Measurements from ENCODE around the gene NEGR1. TPM values are rescaled to one million over a fixed set of nuclear protein-coding genes. Genes with fewer than 3 reads are reported as not detected.

The NEGR1 gene
- total and polyA plus RNA-seq, 10 donors = 0.07 to 1.3 (median 0.54) TPM

- H3K9me3 ChIP-seq = no peaks in the 10 kb centered on the region
- intact Hi-C loops (cut with DNase I; ENCODE audit: low total_unique reads) = no loop called here
- H3K4me3 ChIP-seq = no peak overlapping the region
- H3K27ac ChIP-seq = no peak overlapping the region
- DNase-seq = no peak
- TF ChIP-seq POLR2AphosphoS5 (IDR thresholded peaks at IDR 0.05) (no peak), CTCF (IDR thresholded peaks at IDR 0.05 in 8 of 11, conservative IDR thresholded peaks at IDR 0.05 in 3 of 11) (no peak), POLR2A (IDR thresholded peaks at IDR 0.05) (no peak)
- no peaks in the 10 kb centered on the region for H3K27me3 ChIP-seq (replicated peaks in 1 of 7)
- H3K4me1 ChIP-seq = no peaks in the 10 kb centered on the region
- no peaks in the 10 kb centered on the region for H3K36me3 ChIP-seq
Observed at GRCh38 chr1:71666609-71667008, 615.7 kb downstream of the NEGR1 start.

- Histone ChIP-seq H3K27ac (no peak overlapping the region), H3K9me3 (no peaks in the 10 kb centered on the region), H3K4me1 (no peaks in the 10 kb centered on the region), H3K27me3 (replicated peaks in 1 of 7) (no peaks in the 10 kb centered on the region), H3K36me3 (no peaks in the 10 kb centered on the region), H3K4me3 (no peak overlapping the region)
- no peak for DNase-seq
- TF ChIP-seq POLR2A (IDR thresholded peaks at IDR 0.05) = no peak
- no peak for TF ChIP-seq CTCF (IDR thresholded peaks at IDR 0.05 in 8 of 11, conservative IDR thresholded peaks at IDR 0.05 in 3 of 11)
- TF ChIP-seq POLR2AphosphoS5 (IDR thresholded peaks at IDR 0.05) = no peak
- WGBS, 5 donors = 77 to 92% (median 82%) methylated on average over 4 of the region's 4 CpGs
- intact Hi-C loops (cut with DNase I; ENCODE audit: low total_unique reads) = no loop called here
Observed at GRCh38 chr1:71660411-71660810, 621.9 kb downstream of the NEGR1 start.

GRCh38 chr1:71657891-71658679 is 624.3 kb downstream of the NEGR1 start:
- Histone ChIP-seq H3K27me3 (replicated peaks in 1 of 7) (no peaks in the 10 kb centered on the region), H3K36me3 (no peaks in the 10 kb centered on the region), H3K4me1 (no peaks in the 10 kb centered on the region), H3K9me3 (no peaks in the 10 kb centered on the region), H3K4me3 (no peak overlapping the region), H3K27ac (no peak overlapping the region)
- TF ChIP-seq POLR2A (IDR thresholded peaks at IDR 0.05) (no peak), POLR2AphosphoS5 (IDR thresholded peaks at IDR 0.05) (no peak), CTCF (IDR thresholded peaks at IDR 0.05 in 8 of 11, conservative IDR thresholded peaks at IDR 0.05 in 3 of 11) (no peak)
- WGBS, 5 donors = 70 to 83% (median 80%) methylated on average over 4 of the region's 4 CpGs
- intact Hi-C loops (cut with DNase I; ENCODE audit: low total_unique reads) = no loop called here
- no peak for DNase-seq

GRCh38 chr1:71656902-71657301 is 625.4 kb downstream of the NEGR1 start:
- Histone ChIP-seq H3K36me3 (no peaks in the 10 kb centered on the region), H3K9me3 (no peaks in the 10 kb centered on the region), H3K4me1 (no peaks in the 10 kb centered on the region), H3K27me3 (replicated peaks in 1 of 7) (no peaks in the 10 kb centered on the region), H3K27ac (no peak overlapping the region), H3K4me3 (no peak overlapping the region)
- 88 to 98% (median 95%) methylated on average over 1 of the region's 1 CpG for WGBS, 5 donors
- TF ChIP-seq POLR2AphosphoS5 (IDR thresholded peaks at IDR 0.05) (no peak), POLR2A (IDR thresholded peaks at IDR 0.05) (no peak), CTCF (IDR thresholded peaks at IDR 0.05 in 8 of 11, conservative IDR thresholded peaks at IDR 0.05 in 3 of 11) (no peak)
- DNase-seq = no peak
- intact Hi-C loops (cut with DNase I; ENCODE audit: low total_unique reads) = no loop called here
